ENCODE results near the gene ZFAND3. TPM values are rescaled to one million over a fixed set of nuclear protein-coding genes. Genes with fewer than 3 reads are reported as not detected.

Gene ZFAND3
- total RNA-seq, 4 donors from 2014 or later, result 37.3 to 70.1 (median 55.2) TPM

DNA sequence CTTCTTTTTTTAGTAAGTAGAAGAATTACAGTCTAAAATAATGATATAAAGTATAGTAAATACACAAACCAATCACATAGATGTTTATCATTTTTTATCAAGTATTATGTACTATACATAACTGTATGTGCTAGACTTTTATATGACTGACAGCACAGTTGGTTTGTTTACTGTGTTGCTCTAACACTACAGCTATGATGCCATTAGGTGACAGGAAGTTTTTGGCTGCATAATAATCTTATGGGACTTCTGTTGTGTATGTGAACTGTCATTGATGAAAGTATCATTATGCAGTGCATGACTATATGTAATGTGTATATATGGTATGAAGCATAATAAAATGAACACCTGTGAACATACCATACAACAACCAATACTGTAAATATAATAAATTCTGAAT lies 104.0 kb downstream of the ZFAND3 start:
- no peak for DNase-seq (ENCODE audit: extremely low spot score)
- intact Hi-C loops (cut with DNase I), result no loop called here
- Histone ChIP-seq H3K9me3 (no peaks in the 10 kb centered on the region), H3K4me1 (peaks cover 19 to 34% (median 32%) of the 10 kb centered on the region in 4 donors), H3K27me3 (no peaks in the 10 kb centered on the region), H3K36me3 (no peaks in the 10 kb centered on the region), H3K27ac (replicated peaks in 1 of 4) (no peak overlapping the region), H3K4me3 (no peak overlapping the region)
- TF ChIP-seq, protein P1, sequence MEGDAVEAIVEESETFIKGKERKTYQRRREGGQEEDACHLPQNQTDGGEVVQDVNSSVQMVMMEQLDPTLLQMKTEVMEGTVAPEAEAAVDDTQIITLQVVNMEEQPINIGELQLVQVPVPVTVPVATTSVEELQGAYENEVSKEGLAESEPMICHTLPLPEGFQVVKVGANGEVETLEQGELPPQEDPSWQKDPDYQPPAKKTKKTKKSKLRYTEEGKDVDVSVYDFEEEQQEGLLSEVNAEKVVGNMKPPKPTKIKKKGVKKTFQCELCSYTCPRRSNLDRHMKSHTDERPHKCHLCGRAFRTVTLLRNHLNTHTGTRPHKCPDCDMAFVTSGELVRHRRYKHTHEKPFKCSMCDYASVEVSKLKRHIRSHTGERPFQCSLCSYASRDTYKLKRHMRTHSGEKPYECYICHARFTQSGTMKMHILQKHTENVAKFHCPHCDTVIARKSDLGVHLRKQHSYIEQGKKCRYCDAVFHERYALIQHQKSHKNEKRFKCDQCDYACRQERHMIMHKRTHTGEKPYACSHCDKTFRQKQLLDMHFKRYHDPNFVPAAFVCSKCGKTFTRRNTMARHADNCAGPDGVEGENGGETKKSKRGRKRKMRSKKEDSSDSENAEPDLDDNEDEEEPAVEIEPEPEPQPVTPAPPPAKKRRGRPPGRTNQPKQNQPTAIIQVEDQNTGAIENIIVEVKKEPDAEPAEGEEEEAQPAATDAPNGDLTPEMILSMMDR (IDR thresholded peaks at IDR 0.05), result no peak
- TF ChIP-seq POLR2AphosphoS5 (IDR thresholded peaks at IDR 0.05) (no peak), POLR2A (IDR thresholded peaks at IDR 0.05; ENCODE audit: low read depth) (no peak), EP300 (IDR thresholded peaks at IDR 0.05) (no peak)

DNA sequence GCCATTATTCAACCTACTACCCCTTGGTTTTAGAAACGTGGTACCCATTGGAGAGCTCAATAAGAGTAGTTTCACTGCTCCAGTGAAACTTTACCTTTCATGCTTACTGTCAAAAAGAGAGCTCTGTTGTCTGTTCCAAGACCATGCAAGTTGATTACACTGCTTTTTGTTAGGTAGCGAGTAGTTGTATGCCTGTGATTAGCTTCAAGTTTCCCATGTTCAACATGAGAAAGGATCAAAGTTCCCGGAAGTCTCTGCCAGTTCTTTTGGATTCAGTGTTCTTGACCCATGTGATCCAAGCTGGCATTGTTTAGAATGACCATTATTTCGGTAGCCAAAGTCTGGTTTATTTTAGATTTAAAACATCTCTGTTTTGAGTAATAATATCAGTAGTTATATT lies 107.1 kb downstream of the ZFAND3 start:
- no peak for DNase-seq (ENCODE audit: extremely low spot score)
- Histone ChIP-seq H3K4me3 (no peak overlapping the region), H3K27ac (replicated peaks in 1 of 4) (no peak overlapping the region), H3K4me1 (peaks cover 26 to 46% (median 36%) of the 10 kb centered on the region in 4 donors), H3K9me3 (no peaks in the 10 kb centered on the region), H3K27me3 (no peaks in the 10 kb centered on the region), H3K36me3 (no peaks in the 10 kb centered on the region)
- 92% methylated on average over 4 of the region's 4 CpGs for WGBS
- intact Hi-C loops (cut with DNase I), result no loop called here
- TF ChIP-seq, protein P1 (IDR thresholded peaks at IDR 0.05), result no peak
- no peak for TF ChIP-seq EP300 (IDR thresholded peaks at IDR 0.05)
- TF ChIP-seq POLR2AphosphoS5 (IDR thresholded peaks at IDR 0.05), result no peak
- TF ChIP-seq POLR2A (IDR thresholded peaks at IDR 0.05; ENCODE audit: low read depth), result no peak

DNA sequence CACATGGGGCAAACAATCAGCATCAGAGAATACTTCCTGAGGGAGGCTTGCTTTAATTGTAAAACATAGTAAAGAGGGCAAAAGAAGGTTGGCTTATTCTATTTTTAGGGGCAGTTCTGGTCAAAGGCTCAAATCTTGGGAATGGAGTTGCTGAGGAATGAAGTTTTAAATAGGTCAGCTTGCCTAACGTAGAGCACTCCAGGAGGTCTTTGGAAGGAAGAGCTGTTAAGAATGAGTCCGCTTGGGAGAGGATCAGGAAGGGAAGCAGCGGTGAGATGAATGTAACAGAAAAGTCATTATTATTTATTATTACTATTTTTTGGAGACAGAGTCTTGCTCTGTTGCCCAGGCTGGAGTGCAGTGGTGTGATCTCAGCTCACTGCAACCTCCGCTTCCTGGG lies 108.7 kb downstream of the ZFAND3 start:
- no peaks in the 10 kb centered on the region for H3K36me3 ChIP-seq
- no peak overlapping the region for H3K4me3 ChIP-seq
- TF ChIP-seq POLR2A (IDR thresholded peaks at IDR 0.05; ENCODE audit: low read depth), result no peak
- TF ChIP-seq, protein P1 (IDR thresholded peaks at IDR 0.05), result no peak
- intact Hi-C loops (cut with DNase I), result no loop called here
- no peak overlapping the region for H3K27ac ChIP-seq (replicated peaks in 1 of 4)
- H3K27me3 ChIP-seq, result no peaks in the 10 kb centered on the region
- H3K9me3 ChIP-seq, result no peaks in the 10 kb centered on the region
- DNase-seq (ENCODE audit: extremely low spot score), result no peak
- peaks cover 26 to 62% (median 51%) of the 10 kb centered on the region in 4 donors for H3K4me1 ChIP-seq
- WGBS, result 83% methylated on average over 4 of the region's 4 CpGs

- H3K27ac ChIP-seq (replicated peaks in 1 of 4), result no peak overlapping the region
- peaks cover 26 to 65% (median 53%) of the 10 kb centered on the region in 4 donors for H3K4me1 ChIP-seq
Observed at GRCh38 chr6:37930288-37930971, 110.9 kb downstream of the ZFAND3 start.

More at GRCh38 chr6:37930288-37930971, 110.9 kb downstream of the ZFAND3 start:
- no peaks in the 10 kb centered on the region for H3K9me3 ChIP-seq
- no peaks in the 10 kb centered on the region for H3K36me3 ChIP-seq
- whole genome bisulfite sequencing, result 86% methylated on average over 4 of the region's 4 CpGs
- no peaks in the 10 kb centered on the region for H3K27me3 ChIP-seq
- TF ChIP-seq POLR2A (IDR thresholded peaks at IDR 0.05; ENCODE audit: low read depth) (no peak), EP300 (IDR thresholded peaks at IDR 0.05) (no peak), POLR2AphosphoS5 (IDR thresholded peaks at IDR 0.05) (no peak)
- TF ChIP-seq, protein P1 (IDR thresholded peaks at IDR 0.05), result no peak
- no peak overlapping the region for H3K4me3 ChIP-seq
- no peak for DNase-seq (ENCODE audit: extremely low spot score)
- intact Hi-C loops (cut with DNase I), result no loop called here
